NCI-H2107 (cell line): ENCODE results near the gene C13orf46.
"Not testable (repeated sequence)": the region's sequence is repeated elsewhere in the genome, so short reads cannot be mapped to it uniquely, and the experiment has no call there.

ENCODE experiments used
- DNase-seq: peaks from one replicate; lab custom pipeline; 2025; lab: John Stamatoyannopoulos, UW

The C13orf46 gene

GRCh38 chr13:113923376-113924063 lies 50.4 kb downstream of the C13orf46 start:
- no peak for DNase-seq

GRCh38 chr13:113922412-113923118 lies 51.3 kb downstream of the C13orf46 start:
- no peak for DNase-seq

- DNase-seq = no peak
Measured at GRCh38 chr13:113921763-113922162, 52.1 kb downstream of the C13orf46 start.

GRCh38 chr13:113920606-113921286 lies 53.1 kb downstream of the C13orf46 start:
- DNase-seq = no peak

- DNase-seq = no peak
Measured at GRCh38 chr13:113919761-113920559, 53.9 kb downstream of the C13orf46 start.

GRCh38 chr13:113918981-113919701 lies 54.7 kb downstream of the C13orf46 start:
- DNase-seq = no peak

- no peak for DNase-seq
Measured at GRCh38 chr13:113918580-113918979, 55.3 kb downstream of the C13orf46 start.

- no peak for DNase-seq
Measured at GRCh38 chr13:113917594-113918371, 56.1 kb downstream of the C13orf46 start.

- no peak for DNase-seq
Measured at GRCh38 chr13:113917096-113917495, 56.8 kb downstream of the C13orf46 start.

GRCh38 chr13:113916330-113916815 lies 57.5 kb downstream of the C13orf46 start:
- no peak for DNase-seq

- no peak for DNase-seq
Measured at GRCh38 chr13:113915786-113916329, 58.0 kb downstream of the C13orf46 start.

GRCh38 chr13:113915012-113915763 lies 58.7 kb downstream of the C13orf46 start:
- DNase-seq = no peak

GRCh38 chr13:113914333-113915011 lies 59.4 kb downstream of the C13orf46 start:
- DNase-seq = no peak

- not testable (repeated sequence) for DNase-seq
Measured at GRCh38 chr13:113913838-113914237, 60.0 kb downstream of the C13orf46 start.

- not testable (repeated sequence) for DNase-seq
Measured at GRCh38 chr13:113913408-113913807, 60.5 kb downstream of the C13orf46 start.

- no peak for DNase-seq
Measured at GRCh38 chr13:113912596-113912995, 61.3 kb downstream of the C13orf46 start.

GRCh38 chr13:113907635-113908617 lies 66.0 kb downstream of the C13orf46 start:
- DNase-seq = peak; percentile 53

- no peak for DNase-seq
Measured at GRCh38 chr13:113906571-113906970, 67.3 kb downstream of the C13orf46 start.
